ENCODE data around the gene GLP2R.

DNA sequence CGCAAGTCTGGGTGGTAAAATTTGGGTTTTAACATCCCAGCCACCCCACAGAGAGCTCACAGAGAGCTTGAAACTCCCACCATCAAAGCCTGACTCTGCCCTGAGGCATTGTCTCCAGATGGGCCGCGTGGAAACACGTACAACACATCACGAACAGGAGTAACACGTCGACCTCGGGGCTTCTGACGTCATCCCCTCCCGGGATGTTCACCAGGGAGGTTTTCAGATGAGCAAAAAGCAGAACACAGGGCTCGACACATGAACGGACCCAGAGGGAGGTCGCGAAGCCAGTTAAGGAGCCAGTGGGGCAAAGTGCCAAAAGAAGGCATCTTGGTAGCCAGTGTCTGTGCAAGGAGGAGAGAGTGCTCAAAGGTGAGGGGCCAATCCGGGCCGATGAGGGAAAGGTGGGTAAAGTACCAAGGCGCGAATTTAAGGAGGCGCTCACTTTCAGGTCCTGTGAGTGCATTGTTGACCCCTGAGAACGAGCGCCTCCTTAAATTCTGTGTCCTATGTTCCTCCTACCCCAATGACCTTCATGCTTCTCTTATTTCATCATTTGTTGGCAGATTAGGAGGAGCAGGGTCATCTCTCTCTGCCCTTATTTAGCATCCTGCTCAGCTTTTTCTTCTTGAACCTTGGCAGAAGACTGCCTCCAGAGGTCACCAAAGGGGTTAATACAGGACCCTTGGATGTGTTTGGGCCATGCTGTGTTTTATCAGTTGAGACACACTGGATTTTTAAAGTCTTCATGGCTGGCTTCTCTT is 73.7 kb downstream of the GLP2R start:
- TF ChIP-seq, protein P1, sequence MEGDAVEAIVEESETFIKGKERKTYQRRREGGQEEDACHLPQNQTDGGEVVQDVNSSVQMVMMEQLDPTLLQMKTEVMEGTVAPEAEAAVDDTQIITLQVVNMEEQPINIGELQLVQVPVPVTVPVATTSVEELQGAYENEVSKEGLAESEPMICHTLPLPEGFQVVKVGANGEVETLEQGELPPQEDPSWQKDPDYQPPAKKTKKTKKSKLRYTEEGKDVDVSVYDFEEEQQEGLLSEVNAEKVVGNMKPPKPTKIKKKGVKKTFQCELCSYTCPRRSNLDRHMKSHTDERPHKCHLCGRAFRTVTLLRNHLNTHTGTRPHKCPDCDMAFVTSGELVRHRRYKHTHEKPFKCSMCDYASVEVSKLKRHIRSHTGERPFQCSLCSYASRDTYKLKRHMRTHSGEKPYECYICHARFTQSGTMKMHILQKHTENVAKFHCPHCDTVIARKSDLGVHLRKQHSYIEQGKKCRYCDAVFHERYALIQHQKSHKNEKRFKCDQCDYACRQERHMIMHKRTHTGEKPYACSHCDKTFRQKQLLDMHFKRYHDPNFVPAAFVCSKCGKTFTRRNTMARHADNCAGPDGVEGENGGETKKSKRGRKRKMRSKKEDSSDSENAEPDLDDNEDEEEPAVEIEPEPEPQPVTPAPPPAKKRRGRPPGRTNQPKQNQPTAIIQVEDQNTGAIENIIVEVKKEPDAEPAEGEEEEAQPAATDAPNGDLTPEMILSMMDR (IDR thresholded peaks at IDR 0.05): no peak
- TF ChIP-seq GABPA (IDR thresholded peaks at IDR 0.05; ENCODE audit: low read depth) (no peak), RFX5 (IDR thresholded peaks at IDR 0.05; ENCODE audit: low read length) (no peak), TAF1 (IDR thresholded peaks at IDR 0.05; ENCODE audit: borderline replicate concordance, low read depth, low read length) (no peak), POLR2AphosphoS5 (IDR thresholded peaks at IDR 0.05; ENCODE audit: low read depth, low read length) (no peak), RCOR1 (IDR thresholded peaks at IDR 0.05; ENCODE audit: low read length) (no peak), EP300 (IDR thresholded peaks at IDR 0.05; ENCODE audit: borderline replicate concordance in 1 of 2, low read depth in 1 of 2, low read length in 1 of 2) (no peak)
- TF ChIP-seq, protein P2, sequence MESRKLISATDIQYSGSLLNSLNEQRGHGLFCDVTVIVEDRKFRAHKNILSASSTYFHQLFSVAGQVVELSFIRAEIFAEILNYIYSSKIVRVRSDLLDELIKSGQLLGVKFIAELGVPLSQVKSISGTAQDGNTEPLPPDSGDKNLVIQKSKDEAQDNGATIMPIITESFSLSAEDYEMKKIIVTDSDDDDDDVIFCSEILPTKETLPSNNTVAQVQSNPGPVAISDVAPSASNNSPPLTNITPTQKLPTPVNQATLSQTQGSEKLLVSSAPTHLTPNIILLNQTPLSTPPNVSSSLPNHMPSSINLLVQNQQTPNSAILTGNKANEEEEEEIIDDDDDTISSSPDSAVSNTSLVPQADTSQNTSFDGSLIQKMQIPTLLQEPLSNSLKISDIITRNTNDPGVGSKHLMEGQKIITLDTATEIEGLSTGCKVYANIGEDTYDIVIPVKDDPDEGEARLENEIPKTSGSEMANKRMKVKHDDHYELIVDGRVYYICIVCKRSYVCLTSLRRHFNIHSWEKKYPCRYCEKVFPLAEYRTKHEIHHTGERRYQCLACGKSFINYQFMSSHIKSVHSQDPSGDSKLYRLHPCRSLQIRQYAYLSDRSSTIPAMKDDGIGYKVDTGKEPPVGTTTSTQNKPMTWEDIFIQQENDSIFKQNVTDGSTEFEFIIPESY (IDR thresholded peaks at IDR 0.05; ENCODE audit: borderline replicate concordance, low read depth): no peak
- TF ChIP-seq, protein P3, sequence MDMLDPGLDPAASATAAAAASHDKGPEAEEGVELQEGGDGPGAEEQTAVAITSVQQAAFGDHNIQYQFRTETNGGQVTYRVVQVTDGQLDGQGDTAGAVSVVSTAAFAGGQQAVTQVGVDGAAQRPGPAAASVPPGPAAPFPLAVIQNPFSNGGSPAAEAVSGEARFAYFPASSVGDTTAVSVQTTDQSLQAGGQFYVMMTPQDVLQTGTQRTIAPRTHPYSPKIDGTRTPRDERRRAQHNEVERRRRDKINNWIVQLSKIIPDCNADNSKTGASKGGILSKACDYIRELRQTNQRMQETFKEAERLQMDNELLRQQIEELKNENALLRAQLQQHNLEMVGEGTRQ (IDR thresholded peaks at IDR 0.05; ENCODE audit: borderline replicate concordance, low read depth, low read length): no peak
- TF ChIP-seq, protein P4, sequence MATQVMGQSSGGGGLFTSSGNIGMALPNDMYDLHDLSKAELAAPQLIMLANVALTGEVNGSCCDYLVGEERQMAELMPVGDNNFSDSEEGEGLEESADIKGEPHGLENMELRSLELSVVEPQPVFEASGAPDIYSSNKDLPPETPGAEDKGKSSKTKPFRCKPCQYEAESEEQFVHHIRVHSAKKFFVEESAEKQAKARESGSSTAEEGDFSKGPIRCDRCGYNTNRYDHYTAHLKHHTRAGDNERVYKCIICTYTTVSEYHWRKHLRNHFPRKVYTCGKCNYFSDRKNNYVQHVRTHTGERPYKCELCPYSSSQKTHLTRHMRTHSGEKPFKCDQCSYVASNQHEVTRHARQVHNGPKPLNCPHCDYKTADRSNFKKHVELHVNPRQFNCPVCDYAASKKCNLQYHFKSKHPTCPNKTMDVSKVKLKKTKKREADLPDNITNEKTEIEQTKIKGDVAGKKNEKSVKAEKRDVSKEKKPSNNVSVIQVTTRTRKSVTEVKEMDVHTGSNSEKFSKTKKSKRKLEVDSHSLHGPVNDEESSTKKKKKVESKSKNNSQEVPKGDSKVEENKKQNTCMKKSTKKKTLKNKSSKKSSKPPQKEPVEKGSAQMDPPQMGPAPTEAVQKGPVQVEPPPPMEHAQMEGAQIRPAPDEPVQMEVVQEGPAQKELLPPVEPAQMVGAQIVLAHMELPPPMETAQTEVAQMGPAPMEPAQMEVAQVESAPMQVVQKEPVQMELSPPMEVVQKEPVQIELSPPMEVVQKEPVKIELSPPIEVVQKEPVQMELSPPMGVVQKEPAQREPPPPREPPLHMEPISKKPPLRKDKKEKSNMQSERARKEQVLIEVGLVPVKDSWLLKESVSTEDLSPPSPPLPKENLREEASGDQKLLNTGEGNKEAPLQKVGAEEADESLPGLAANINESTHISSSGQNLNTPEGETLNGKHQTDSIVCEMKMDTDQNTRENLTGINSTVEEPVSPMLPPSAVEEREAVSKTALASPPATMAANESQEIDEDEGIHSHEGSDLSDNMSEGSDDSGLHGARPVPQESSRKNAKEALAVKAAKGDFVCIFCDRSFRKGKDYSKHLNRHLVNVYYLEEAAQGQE (IDR thresholded peaks at IDR 0.05; ENCODE audit: low read depth, low read length): no peak
